ENCODE data around the gene TRIP10. TPM values are rescaled to one million over a fixed set of nuclear protein-coding genes. Genes with fewer than 3 reads are reported as not detected.

Gene TRIP10
- total and polyA plus RNA-seq, 2 of the 8 experiments (the other 6 are each of a cell fraction or from before 2014, with no cell fraction given): 27.8 to 69.5 TPM

DNA sequence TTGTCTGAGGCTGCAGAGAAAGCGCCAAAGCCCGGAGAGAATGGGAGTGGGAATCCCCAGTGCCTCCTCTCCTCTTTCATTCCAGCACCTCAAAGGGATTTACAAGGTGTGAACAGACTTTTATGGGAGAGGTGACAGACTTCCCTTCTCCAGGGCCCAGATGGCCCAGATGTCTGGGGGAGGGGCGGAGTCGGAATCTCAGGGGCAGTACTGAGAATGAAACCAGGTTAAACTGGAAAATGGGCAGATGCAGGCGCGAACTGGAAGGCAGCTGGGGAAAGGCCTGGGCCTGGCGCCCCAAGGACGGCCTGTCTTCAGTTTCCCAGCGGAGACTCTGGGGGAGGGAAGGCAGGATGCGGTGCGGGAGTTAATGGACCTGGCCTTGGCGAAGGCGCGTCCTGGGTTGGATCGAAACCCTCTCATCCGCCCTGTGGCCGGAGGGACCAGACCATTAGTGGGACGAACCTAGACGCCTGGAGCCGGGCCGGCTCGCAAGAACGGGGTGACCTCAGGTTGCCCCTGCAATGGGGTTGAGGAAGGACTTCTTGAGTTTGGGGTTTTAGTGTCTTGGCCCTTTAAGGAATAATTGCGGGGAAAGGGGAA is 592 bp upstream of the TRIP10 start:
- no peak overlapping the region for H2AK5ac ChIP-seq (ENCODE audit: low read depth, low read length)
- H3K9ac ChIP-seq (replicated peaks in 1 of 4; ENCODE audit: extremely low read depth in 1 of 4, low read depth in 3 of 4, low read length in 3 of 4): peak overlapping the region in 3 of 4 experiments; percentile 20 to 57 (median 20); a peak in 3 of 7 replicates
- no peak overlapping the region for H2BK20ac ChIP-seq (ENCODE audit: low read length)
- H3K18ac ChIP-seq (ENCODE audit: extremely low read depth, low read length): peak overlapping the region; percentile 85
- H3K14ac ChIP-seq (ENCODE audit: insufficient read length): no peak overlapping the region
- no peaks in the 10 kb centered on the region for H3K27me3 ChIP-seq (replicated peaks in 1 of 4; ENCODE audit: control insufficient read depth in 3 of 4, extremely low read depth in 1 of 4, insufficient read depth in 3 of 4, low read length in 3 of 4)
- H4K91ac ChIP-seq (replicated peaks; ENCODE audit: insufficient read length, low read length): peak overlapping the region; percentile 83
- H3K56ac ChIP-seq (replicated peaks; ENCODE audit: insufficient read length, low read depth, low read length): peak overlapping the region; percentile 10
- peaks cover 5% of the 10 kb centered on the region for H3K79me1 ChIP-seq (ENCODE audit: low read depth, low read length)
- H3K4me1 ChIP-seq (replicated peaks in 1 of 4; ENCODE audit: control insufficient read depth in 3 of 4, insufficient read depth in 4 of 4, low read length in 3 of 4): peaks cover 4 to 34% (median 22%) of the 10 kb centered on the region in 4 experiments
- H3K36me3 ChIP-seq (ENCODE audit: control insufficient read depth in 2 of 4, insufficient read depth in 4 of 4, low read length in 3 of 4): peaks cover 0 to 16% (median 1%) of the 10 kb centered on the region in 4 experiments; a peak in 4 of 8 replicates
- H4K20me1 ChIP-seq (replicated peaks in 1 of 2; ENCODE audit: control insufficient read depth in 1 of 2, insufficient read depth in 2 of 2, low read length in 2 of 2): peaks cover 0 to 5% of the 10 kb centered on the region in 2 experiments
- POLR2A ChIA-PET (ENCODE audit: partially characterized antibody): interaction anchor here (1.1 to 9.7 kb wide), 9 partner anchors 10 to 248 kb away, joined by 3 to 110 read pairs (median 5); partner anchors contain the start of genes SH2D3A and TNFSF9
- peak overlapping the region; percentile 66 for H3K27ac ChIP-seq (ENCODE audit: low read depth, low read length)
- H4K5ac ChIP-seq (ENCODE audit: insufficient read length, low read depth, low read length): peak overlapping the region; percentile 68
- H3K4me2 ChIP-seq (ENCODE audit: insufficient read depth in 1 of 2, low read depth in 2 of 2, low read length in 2 of 2): peak overlapping the region; percentile 59 to 78
- peak overlapping the region; percentile 69 for H2BK5ac ChIP-seq (ENCODE audit: low read depth, low read length)
- peaks cover 0 to 13% of the 10 kb centered on the region in 2 experiments; a peak in 1 of 4 replicates for H3K79me2 ChIP-seq (ENCODE audit: control insufficient read depth in 1 of 2, insufficient read depth in 2 of 2, low read length in 2 of 2)
- DNase-seq (ENCODE audit: low read depth in 1 of 2, low spot score in 2 of 2) (peak in 1 of 2 experiments; percentile 76), FAIRE-seq (no peak)
- peak overlapping the region; percentile 45 for H2BK120ac ChIP-seq (replicated peaks; ENCODE audit: low read depth, low read length)
- CTCF ChIA-PET (ENCODE audit: partially characterized antibody): interaction anchor here (0.7 to 4.7 kb wide), 10 partner anchors 9 to 151 kb away, joined by 3 to 31 read pairs (median 8); partner anchors contain the start of genes C3 and VAV1
- peaks cover 17% of the 10 kb centered on the region for H3K23me2 ChIP-seq (ENCODE audit: low read depth, low read length)
- peak overlapping the region; percentile 65; the same call in 1 of the 2 replicates for H2BK15ac ChIP-seq (ENCODE audit: low read length)
- H3K4ac ChIP-seq (replicated peaks; ENCODE audit: insufficient read length, low read depth, low read length): peak overlapping the region; percentile 50
- WGBS, 2 experiments (ENCODE audit: extremely low coverage in 1 of 2, insufficient coverage in 1 of 2, insufficient read length in 1 of 2, insufficient replicate concordance in 2 of 2, low coverage in 1 of 2, low lambda C conversion rate in 2 of 2, missing lambda C conversion rate in 1 of 2): 43% methylated on average over 24 of the region's 24 CpGs; no CpG with 5 or more reads in 1 of the 2 experiments
- no peak overlapping the region for H2AFZ ChIP-seq (ENCODE audit: low read length)
- peak overlapping the region; percentile 76 for H4K8ac ChIP-seq (ENCODE audit: extremely low read depth, insufficient read depth, low read length)
- no peaks in the 10 kb centered on the region for H3K9me3 ChIP-seq (ENCODE audit: insufficient read depth in 2 of 2, low read depth in 1 of 2, low read length in 1 of 2)
- H3K4me3 ChIP-seq (ENCODE audit: extremely low read depth in 1 of 4, insufficient read depth in 2 of 4, low read depth in 3 of 4, low read length in 4 of 4): peak overlapping the region; percentile 25 to 55 (median 32); a peak in 7 of 8 replicates
- no peak overlapping the region for H3K23ac ChIP-seq (ENCODE audit: insufficient read length)
- TF ChIP-seq PHF8 (conservative IDR thresholded peaks at IDR 0.05; ENCODE audit: low read depth, low read length): no peak
- TF ChIP-seq, protein P1, sequence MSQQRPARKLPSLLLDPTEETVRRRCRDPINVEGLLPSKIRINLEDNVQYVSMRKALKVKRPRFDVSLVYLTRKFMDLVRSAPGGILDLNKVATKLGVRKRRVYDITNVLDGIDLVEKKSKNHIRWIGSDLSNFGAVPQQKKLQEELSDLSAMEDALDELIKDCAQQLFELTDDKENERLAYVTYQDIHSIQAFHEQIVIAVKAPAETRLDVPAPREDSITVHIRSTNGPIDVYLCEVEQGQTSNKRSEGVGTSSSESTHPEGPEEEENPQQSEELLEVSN (IDR thresholded peaks at IDR 0.05): peak; percentile 2; the same call in 1 of the 2 replicates
- H2BK12ac ChIP-seq (ENCODE audit: low read depth, low read length): peak overlapping the region; percentile 98
